Renal cortex interstitium (tissue), 15 donors: ENCODE measurements around the gene PALM3. TPM values are rescaled to one million over a fixed set of nuclear protein-coding genes. Genes with fewer than 3 reads are reported as not detected.
A peak's percentile ranks its signal among the peaks of the same experiment; 100 is the strongest.

Experiments used
- DNase-seq, 11 donors: peaks; one replicate each; pipeline ENCODE4 v3.0.0-alpha.2; 2013; ENCODE audit warnings: low read depth in 9 of 11, low spot score in 4 of 11; ENCODE audit errors: extremely low read depth in 1 of 11
- long read RNA-seq, 16 experiments: transcript quantifications; one replicate each; lab custom pipeline, GENCODE V29; 2026
- polyA plus RNA-seq, 3 donors: library from polyadenylated mRNA; unstranded; fragments of 120-200 nt; gene quantifications; one replicate each; pipeline ENCODE4 v1.2.1, GENCODE V29; 2013; ENCODE audit not compliant: insufficient read length in 3 of 3

The PALM3 gene, protein sequence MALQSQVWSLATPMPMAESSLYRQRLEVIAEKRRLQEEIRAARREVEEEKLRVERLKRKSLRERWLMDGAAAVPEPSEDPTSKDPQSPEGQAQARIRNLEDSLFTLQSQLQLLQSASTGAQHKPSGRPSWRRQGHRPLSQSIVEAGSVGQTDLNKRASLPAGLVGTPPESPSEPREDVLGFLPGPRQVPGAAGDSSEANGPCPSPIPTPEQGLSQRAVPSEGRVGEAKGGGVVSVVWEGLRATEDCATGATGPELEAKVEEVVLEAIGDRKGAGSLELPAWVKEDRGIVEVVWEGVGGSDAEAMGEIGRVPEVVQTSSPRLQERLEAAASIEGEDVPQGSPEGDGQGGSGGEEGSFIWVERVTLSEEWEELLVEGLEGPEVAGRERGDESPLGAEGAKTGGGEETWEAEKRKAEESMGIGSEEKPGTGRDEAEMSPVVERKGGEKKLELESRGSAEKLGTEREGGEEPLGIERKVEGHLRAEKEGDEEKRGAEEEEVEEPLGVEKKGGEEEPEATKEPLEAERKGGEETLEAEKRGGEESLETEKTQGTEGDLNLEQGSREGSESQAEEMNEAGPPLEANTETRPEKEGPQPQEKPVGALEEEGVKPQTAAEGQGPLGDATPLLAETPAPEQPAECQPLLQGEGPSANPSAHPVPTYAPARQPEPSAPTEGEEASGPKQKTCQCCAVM
- 10 to 100 TPM; 16.3 to 31.4 (median 20.1) TPM for polyA plus RNA-seq
- long read RNA-seq, donor 1, partial matches to known transcripts: 0 of 1 reads
- long read RNA-seq, donor 1, other reads (novel, unspliced or antisense): 0 of 1 reads
- long read RNA-seq, donor 2, partial matches to known transcripts: 0 of 1 reads
- long read RNA-seq, donor 2, other reads (novel, unspliced or antisense): 0 of 1 reads
- long read RNA-seq, donor 3: 0 reads
- long read RNA-seq, donor 4, partial matches to known transcripts: 0 of 1 reads
- long read RNA-seq, donor 4, other reads (novel, unspliced or antisense): 0 of 1 reads
- long read RNA-seq, donor 5, partial matches to known transcripts: 0 of 2 reads
- long read RNA-seq, donor 5, other reads (novel, unspliced or antisense): 0 of 2 reads
- long read RNA-seq, donor 6, partial matches to known transcripts: 0 of 2 reads
- long read RNA-seq, donor 6, other reads (novel, unspliced or antisense): 0 of 2 reads
- long read RNA-seq, donor 7, partial matches to known transcripts: 0 of 1 reads
- long read RNA-seq, donor 7, other reads (novel, unspliced or antisense): 0 of 1 reads
- long read RNA-seq, donor 8: 0 reads
- long read RNA-seq, donor 9: 0 reads
- long read RNA-seq, donor 10, partial matches to known transcripts: 6 of 6 reads
- long read RNA-seq, donor 10, other reads (novel, unspliced or antisense): 0 of 6 reads
- long read RNA-seq, donor 11, partial matches to known transcripts: 0 of 1 reads
- long read RNA-seq, donor 11, other reads (novel, unspliced or antisense): 0 of 1 reads
- long read RNA-seq, donor 12, partial matches to known transcripts: 0 of 1 reads
- long read RNA-seq, donor 12, other reads (novel, unspliced or antisense): 0 of 1 reads
- long read RNA-seq, donor 13: 0 reads
- long read RNA-seq, donor 14: 0 reads
- long read RNA-seq, donor 15: 0 reads
- long read RNA-seq, donor 16, partial matches to known transcripts: 5 of 7 reads
- long read RNA-seq, donor 16, other reads (novel, unspliced or antisense): 0 of 7 reads

DNA sequence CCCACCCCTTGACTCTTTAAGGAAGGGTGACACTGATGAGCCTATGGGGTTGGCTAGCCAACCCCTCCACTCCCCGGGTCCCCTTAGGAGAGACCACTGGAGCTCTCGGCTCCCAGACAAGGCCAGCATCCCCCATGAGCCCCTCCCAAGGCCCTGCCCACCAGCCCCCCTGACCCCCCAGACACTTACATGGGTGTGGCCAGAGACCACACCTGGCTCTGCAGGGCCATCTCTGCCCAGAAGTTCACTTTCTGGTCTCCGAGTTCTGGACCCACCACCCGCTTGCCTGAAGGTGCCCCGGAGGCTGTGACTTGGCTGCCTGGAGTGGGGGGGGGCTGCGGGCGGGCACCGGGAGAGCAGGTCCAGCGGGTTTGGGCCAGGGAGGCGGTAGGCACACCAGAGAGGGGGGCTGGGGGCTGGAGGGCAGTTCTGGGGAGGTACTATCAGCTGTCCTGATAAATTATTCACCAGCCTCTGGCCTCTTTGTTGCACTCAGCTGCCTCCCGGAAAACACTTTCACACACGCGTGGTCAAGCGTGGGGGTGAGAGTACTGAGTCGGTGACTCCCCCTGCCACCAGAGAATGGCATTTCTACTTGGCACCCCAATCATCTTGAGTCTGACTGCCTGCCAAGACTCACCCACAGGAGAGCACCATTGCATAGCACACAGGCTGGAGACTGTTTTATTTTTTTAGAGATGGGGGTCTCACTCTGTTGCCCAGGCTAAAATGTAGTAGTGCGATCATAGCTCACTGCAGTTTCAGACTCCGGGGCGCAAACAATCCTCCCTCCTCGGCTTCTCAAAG is at the start of gene PALM3:
Gene PALM3, minus strand, starts transcription at position 326 of the 807 bp plus-strand sequence. Its CDS starts 96 bp downstream, at position 230.
- DNase-seq: peak in 5 of 11 donors; percentile 62 to 81 (median 65)

DNA sequence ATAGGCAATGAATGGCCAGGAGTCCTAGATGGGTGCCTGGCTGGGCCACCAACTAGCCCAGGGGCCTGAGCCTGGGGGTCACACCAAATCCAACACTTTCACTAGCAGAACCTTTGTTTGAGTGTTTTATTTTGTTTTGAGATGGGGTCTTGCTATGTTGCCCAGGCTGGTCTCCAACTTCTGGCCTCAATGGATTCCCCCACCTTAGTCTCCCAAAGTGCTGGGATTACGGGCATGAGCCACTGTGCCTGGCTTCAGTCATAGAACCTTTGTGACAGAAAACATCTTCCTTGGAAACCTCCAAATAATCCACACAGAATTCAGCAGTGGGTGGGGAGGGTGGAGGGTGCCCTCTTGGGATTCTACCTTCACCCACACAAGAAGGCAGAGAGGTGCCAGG is 49.6 kb upstream of the PALM3 start:
- no peak for DNase-seq

DNA sequence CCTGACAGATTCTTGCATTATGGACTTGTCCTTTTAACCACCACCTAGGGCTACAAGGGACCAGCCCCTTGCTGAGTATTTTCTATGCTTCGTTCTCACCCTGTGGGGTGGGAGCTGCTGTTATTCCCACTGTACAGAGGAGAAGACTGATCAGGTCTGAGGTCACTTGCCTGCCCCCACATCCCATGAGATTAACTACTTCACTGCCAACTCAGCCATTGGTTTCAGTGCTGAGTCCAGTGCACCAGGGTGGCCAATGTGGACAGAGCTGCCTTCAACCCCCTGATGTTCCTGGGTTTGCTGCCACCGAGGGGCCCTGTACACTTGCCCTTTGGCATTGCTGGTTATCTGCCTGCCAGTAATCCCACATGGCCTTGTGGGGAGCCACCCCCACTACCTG is 48.8 kb upstream of the PALM3 start:
- no peak for DNase-seq

DNA sequence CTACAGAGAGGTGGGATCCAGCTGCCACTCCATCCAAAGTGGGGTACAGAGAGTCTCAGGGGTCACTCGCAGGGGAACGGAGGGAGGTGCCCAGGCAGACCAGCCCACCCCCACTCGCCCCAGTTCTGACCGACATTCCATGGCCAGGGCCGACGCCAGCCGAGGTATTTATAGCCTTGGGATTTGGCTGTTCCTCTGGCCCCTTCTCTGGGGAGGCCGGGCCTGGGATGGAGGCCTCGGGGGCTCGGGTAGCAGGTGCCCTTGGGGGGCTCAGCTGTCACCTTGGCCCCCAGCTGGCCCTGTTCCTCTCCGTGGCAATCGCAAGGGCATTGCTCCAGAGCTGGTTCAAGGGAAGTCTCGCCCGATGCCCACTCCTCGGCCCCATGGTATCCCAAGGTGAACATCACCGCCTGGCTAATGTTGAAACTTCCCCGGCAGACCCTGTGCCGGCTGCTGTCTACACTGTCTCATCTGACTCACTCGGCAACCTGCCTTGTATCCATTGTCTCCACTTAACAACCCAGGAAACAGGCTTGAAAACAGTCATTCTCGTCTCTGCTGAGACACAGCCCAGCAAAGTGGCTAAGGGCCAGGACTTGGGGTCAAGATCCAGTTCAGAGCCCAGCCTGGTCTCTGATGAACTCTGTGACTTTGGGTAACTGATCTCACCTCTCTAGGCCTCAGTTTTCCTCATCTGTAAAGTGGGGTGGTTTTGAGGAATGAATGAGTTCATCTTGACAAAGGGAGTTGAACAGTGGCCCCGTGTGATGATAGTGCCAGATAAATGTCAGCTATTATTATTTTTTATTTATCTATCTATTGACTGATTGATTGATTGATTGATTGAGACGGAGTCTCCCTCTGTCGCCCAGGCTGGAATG is 45.9 kb upstream of the PALM3 start:
- no peak for DNase-seq

DNA sequence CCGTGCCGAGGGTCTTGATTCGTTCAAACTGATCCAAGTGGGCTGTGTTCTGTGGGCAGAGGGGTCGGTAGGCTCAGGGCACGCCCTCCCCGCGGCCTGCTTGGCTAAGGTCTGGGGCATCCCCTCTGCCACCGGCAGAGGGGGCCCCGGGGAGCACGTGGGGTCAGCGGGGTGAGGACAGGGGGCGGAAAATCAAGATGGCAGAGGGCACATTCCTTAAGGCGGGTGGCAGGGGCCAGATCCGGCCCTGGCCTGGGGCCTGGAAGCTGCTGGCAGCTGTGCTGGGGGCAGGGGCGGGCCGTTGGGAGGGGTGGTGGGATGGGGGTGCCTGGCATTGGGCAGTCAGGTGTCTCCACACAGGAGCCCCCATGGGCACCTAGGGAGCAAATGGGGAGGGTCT is 45.0 kb upstream of the PALM3 start:
- no peak for DNase-seq

DNA sequence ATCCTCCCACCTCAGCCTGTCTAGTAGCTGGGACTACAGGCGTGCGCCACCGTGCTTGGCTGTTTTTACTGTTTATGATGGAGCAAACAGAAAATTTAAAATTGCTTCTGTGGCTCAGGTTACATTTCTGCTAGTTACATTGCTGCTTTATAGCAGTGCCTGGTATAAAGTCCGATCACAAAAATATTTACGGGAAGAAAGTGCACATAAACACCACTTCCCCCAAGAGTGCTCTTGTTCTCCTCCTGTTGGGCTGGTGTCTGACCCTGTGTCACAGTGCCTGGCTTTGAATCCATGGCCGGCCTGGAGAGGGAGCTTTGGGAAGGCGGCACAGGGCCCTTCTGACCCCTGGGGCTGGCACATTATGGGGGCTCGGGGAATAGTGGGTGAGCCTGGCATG is 43.8 kb upstream of the PALM3 start:
- no peak for DNase-seq

DNA sequence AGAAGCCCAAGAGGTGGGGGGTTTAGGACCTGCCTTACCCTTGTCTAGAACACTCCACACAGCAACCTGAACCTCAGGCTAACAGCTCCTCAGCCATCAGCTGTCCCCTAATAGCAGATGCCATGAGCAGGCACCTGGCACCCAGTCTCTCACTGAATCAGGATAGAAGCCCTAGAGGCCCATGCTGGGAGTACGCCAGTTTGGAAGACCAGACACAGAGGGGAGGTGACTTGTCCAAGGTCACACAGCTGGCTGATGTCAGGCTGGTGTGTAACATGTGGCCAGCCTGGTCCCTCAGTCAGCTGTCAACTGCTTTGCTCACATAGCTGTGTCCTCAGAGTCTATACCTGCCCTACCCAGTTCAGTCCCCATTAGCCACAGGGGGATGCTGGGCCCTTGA is 41.4 kb upstream of the PALM3 start:
- DNase-seq: no peak

DNA sequence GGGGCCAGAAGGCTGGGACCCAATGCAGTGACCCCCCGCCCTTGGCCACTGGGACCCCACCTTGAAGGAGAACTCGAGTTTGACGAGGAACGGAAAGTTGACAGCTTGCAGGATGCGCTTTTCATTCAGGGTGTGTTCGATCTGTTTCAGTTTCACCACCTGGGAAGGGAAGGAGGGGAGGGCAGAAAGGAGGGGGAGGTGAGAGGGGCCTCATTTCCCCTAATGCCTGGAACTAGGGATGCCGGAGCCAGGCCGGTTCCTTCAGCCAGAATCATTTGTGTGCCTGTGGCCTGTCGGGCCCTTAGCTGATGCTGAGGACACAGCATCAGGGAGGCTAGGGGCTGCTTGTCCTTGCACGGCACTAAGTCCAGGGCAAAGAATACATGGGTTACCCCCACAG is 40.9 kb upstream of the PALM3 start:
- no peak for DNase-seq

DNA sequence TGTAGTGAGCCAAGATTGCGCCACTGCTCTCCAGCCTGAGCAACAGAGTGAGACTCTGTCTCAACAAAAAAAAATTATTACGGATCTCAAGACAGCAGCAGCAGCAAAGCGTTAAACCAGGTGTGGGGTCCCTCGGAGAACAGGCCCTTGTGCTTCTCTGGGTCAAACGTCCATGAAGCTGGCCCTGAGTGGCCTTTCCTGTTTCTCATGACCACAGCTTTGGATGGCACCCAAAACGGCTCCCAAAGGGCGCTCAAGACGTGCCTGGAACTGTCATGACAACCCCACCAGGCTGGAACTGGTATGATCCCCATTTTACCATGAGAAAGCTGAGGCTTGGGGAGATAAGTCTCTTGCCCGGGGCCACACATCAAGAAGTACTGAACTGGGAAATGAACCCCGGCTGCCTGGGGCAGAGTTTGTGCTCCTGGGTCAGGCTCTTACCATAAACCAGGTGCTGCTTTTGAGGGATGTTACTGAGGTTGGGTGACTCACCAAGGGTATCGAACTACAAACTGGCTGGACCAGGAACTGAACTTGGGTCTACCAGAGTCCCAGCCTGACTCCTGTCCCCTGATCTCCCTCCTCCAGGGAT is 40.3 kb upstream of the PALM3 start:
- DNase-seq: no peak

DNA sequence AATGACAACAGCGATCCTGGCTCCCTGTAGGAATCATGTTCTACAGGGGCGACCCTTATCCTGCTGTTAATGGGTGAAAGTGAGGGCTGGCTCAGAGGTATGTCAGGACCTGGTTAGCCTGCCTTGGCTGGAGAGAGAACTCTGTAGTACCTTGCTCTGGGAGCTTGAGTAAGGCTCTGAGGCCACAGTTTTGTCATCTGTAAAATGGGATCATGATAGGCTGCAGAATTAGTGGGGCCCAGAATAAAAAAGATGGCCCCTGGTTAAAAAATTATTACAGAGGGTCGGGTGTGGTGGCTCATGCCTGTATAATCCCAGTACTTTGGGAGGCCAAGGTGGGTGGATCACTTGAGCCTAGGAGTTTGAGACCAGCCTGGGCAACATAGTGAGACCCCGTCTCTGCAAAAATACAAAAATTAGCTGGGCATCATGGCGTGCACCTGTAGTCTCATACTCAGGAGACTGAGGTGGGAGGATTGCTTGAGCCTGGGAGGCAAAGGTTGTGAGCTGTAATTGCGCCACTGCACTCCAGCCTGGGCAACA is 39.2 kb upstream of the PALM3 start:
- DNase-seq: no peak

DNA sequence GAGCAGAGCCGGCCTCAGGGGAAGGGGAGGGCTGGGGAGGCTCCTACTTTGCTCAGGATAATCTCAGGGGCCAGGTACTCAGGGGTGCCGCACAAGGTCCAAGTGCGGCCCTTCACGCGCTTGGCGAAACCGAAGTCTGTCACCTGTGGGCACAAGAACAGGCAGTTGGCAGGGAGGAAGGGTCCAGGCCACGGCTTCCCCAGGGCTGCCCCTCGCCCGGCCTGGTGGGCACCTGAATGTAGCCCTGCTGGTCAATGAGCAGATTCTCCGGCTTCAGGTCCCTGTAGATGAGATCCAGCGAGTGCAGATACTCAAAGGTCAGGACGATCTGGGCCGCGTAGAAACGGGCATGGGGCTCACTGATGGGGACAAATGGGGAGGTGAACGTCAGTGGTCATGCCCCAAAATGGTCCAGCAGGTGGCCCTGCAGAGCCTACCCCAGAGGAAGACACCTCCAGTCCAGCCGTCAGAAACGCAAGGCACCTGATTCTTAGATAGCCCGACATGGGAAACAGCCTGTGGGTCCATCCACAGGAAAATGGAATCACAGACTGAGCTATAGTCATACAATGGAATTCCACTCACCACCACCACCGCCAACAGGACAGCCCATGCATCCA is 35.8 kb upstream of the PALM3 start:
- DNase-seq: no peak

DNA sequence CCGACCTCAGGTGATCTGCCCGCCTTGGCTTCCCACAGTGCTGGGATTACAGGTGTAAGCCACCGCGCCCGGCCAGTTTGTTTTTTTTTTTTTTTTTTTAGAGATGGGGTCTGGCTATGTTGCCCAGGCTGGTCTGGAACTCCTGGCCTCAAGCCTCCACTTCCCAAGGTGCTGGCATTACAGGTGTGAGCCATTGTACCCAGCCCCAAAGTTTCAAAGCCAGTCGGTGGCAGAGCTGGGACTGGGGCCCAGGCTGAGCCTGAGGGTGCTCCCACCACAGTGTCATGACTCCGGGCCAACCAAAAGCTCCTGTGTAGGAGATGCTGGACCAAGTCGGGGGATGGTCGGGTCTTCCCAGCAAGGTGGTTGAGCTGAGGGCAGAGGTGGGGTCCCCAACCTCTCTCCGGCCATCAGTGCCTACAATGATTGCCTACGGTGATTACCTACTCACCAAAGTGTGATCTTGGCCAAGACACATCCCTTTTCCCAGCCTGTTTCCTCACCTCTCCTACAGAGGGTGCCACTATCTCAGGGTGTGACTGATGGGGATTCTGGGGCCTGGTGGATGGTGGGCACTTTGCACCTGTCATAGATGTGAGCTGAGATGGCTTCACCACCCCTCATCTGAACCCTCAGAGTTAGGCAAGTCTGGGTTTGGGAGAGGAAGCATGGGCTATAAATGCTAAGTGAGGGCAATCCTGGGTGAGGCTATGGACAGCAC is 34.6 kb upstream of the PALM3 start:
- DNase-seq: no peak

DNA sequence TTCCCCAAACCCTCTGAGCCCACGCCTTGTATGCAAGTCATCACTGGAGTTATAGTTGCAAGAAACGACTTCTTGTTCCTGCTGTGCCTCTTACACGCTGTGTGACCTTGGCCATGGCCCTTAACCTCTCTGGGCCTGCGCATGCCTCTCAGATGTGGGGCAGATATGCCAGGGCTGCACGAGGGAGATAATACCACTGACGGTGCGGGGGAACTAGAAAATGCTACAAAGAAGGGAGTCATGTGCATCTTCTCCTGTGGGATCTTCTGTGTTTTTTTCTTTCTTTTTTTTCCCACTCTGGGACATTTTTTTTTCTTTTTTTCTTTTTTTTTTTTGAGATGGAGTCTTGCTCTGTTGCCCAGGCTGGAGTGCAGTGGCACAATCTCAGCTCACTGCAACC is 33.0 kb upstream of the PALM3 start:
- DNase-seq: no peak

DNA sequence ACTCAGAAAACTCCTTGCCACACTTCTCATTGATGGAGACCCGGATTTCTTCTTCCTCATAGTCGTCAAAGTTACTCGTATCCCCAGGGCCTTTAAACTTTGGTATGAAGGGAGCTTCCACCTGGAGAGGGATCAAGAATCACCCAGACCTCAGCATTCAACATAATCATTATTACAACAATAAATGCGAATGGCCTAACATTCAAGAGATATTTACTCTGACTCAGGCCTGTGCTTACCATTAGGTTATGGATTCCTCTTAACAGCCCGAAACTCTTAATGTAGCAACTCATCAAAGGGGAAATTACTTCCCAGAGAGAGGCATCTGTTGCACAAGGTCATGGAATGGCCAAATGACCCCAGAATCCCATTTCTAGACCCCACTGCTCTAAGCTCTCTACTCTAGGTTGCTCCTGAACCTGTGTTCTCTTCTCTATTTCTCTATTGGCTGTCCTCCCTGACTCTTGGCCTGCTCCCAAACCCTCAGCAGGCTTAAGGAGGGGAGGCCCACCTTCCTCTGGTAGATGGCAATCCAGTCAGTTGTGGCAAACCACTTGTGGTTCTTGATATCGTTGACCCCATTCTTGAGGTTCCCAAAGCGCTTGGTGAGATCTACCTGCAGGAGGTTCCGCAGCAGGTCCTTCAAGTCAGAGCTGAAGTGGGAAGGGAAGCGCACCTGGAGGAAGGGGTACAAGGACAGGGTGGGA is 31.4 kb upstream of the PALM3 start:
- DNase-seq: no peak
